ENCODE data around the gene NCAPD2.
"Not testable (repeated sequence)": the region's sequence is repeated elsewhere in the genome, so short reads cannot be mapped to it uniquely, and the experiment has no call there.

The NCAPD2 gene

GRCh38 chr12:6465467-6466183 lies 28.3 kb upstream of the NCAPD2 start:
- no peak overlapping the region for H3K4me3 ChIP-seq (ENCODE audit: low read depth, low read length)
- peak; percentile 26 for DNase-seq (ENCODE audit: low read depth)
- TF ChIP-seq CTCF (IDR thresholded peaks at IDR 0.05; ENCODE audit: control insufficient read depth, extremely low read depth, insufficient read depth), result peak; percentile 79

GRCh38 chr12:6466184-6466573 lies 27.7 kb upstream of the NCAPD2 start:
- DNase-seq (ENCODE audit: low read depth), result no peak
- no peak overlapping the region for H3K4me3 ChIP-seq (ENCODE audit: low read depth, low read length)
- TF ChIP-seq CTCF (IDR thresholded peaks at IDR 0.05; ENCODE audit: control insufficient read depth, extremely low read depth, insufficient read depth), result no peak

- H3K4me3 ChIP-seq (ENCODE audit: low read depth, low read length); DNase-seq (ENCODE audit: low read depth): not testable (repeated sequence)
Measured at GRCh38 chr12:6466751-6467150, 27.2 kb upstream of the NCAPD2 start.

- H3K4me3 ChIP-seq (ENCODE audit: low read depth, low read length), result not testable (repeated sequence)
Measured at GRCh38 chr12:6467571-6468282, 26.2 kb upstream of the NCAPD2 start.

GRCh38 chr12:6468283-6468575 lies 25.7 kb upstream of the NCAPD2 start:
- no peak for DNase-seq (ENCODE audit: low read depth)
- H3K4me3 ChIP-seq (ENCODE audit: low read depth, low read length), result no peak overlapping the region
- no peak for TF ChIP-seq CTCF (IDR thresholded peaks at IDR 0.05; ENCODE audit: control insufficient read depth, extremely low read depth, insufficient read depth)

More at GRCh38 chr12:6467571-6468282, 26.2 kb upstream of the NCAPD2 start:
- not testable (repeated sequence) for DNase-seq (ENCODE audit: low read depth)

GRCh38 chr12:6469092-6469491 lies 24.8 kb upstream of the NCAPD2 start:
- TF ChIP-seq CTCF (IDR thresholded peaks at IDR 0.05; ENCODE audit: control insufficient read depth, extremely low read depth, insufficient read depth), result no peak
- H3K4me3 ChIP-seq (ENCODE audit: low read depth, low read length), result no peak overlapping the region
- DNase-seq (ENCODE audit: low read depth), result no peak

GRCh38 chr12:6469609-6470374 lies 24.1 kb upstream of the NCAPD2 start:
- no peak for DNase-seq (ENCODE audit: low read depth)
- TF ChIP-seq CTCF (IDR thresholded peaks at IDR 0.05; ENCODE audit: control insufficient read depth, extremely low read depth, insufficient read depth), result no peak
- peak overlapping the region; percentile 74 for H3K4me3 ChIP-seq (ENCODE audit: low read depth, low read length)
